A673 (cell line): ENCODE results near the gene ZNF620. TPM values are rescaled to one million over a fixed set of nuclear protein-coding genes. Genes with fewer than 3 reads are reported as not detected.
A peak's percentile ranks its signal among the peaks of the same experiment; 100 is the strongest.
"Not testable (repeated sequence)": the region's sequence is repeated elsewhere in the genome, so short reads cannot be mapped to it uniquely, and the experiment has no call there.

ENCODE experiments used
- BruUV-seq: library from RNA; stranded (reverse); fragments of 400-500 nt; replicated peaks from 2 replicates; lab custom pipeline; 2021; lab: Mats Ljungman, UMichigan
- CTCF ChIA-PET: fragments of 300-600 bp; sonication (Branson Sonifier 250); formaldehyde crosslinking; loops from one replicate; lab custom pipeline; 2022; ENCODE audit warnings: antibody characterized with exemption; lab: Charles Lee
- POLR2A ChIA-PET: fragments of 300-600 bp; sonication (Branson Sonifier 250); formaldehyde crosslinking; loops from one replicate; lab custom pipeline; 2022; ENCODE audit warnings: antibody characterized with exemption; ENCODE audit not compliant: low non-redundant PET; lab: Charles Lee
- DNase-seq: peaks from one replicate; pipeline ENCODE4 v3.0.0-alpha.2; 2015; ENCODE audit warnings: low spot score
- H3K27ac ChIP-seq: fragments of 200-600 bp; sonication (generic); 2 replicates; pipeline ENCODE4 v1.5.1; 2016; ENCODE audit warnings: mixed run types, low read depth, mild to moderate bottlenecking, mixed read lengths, antibody characterized with exemption, low read length; ENCODE audit not compliant: poor library complexity, severe bottlenecking
- H3K27me3 ChIP-seq: fragments of 200-600 bp; sonication (generic); replicated peaks from 2 replicates; pipeline ENCODE4 v1.6.1; 2017; ENCODE audit warnings: mixed run types, low read depth, mild to moderate bottlenecking, mixed read lengths, antibody characterized with exemption, low read length; ENCODE audit not compliant: insufficient read depth, poor library complexity
- H3K36me3 ChIP-seq: fragments of 200-600 bp; sonication (generic); 2 replicates; pipeline ENCODE4 v1.6.1; 2016; ENCODE audit warnings: mixed run types, mild to moderate bottlenecking, mixed read lengths, antibody characterized with exemption, low read length; ENCODE audit not compliant: insufficient read depth, poor library complexity, severe bottlenecking
- H3K4me1 ChIP-seq: fragments of 200-600 bp; sonication (generic); 2 replicates; pipeline ENCODE4 v1.6.1; 2017; ENCODE audit warnings: mixed run types, mild to moderate bottlenecking, mixed read lengths, antibody characterized with exemption, low read length; ENCODE audit not compliant: insufficient read depth, poor library complexity, severe bottlenecking
- H3K4me3 ChIP-seq: fragments of 200-600 bp; sonication (generic); 2 replicates; pipeline ENCODE4 v1.5.1; 2016; ENCODE audit warnings: low read depth, mixed run types, mild to moderate bottlenecking, mixed read lengths, low read length; ENCODE audit not compliant: poor library complexity, severe bottlenecking
- H3K9me3 ChIP-seq: fragments of 200-600 bp; sonication (generic); 2 replicates; pipeline ENCODE4 v1.6.1; 2016; ENCODE audit warnings: mixed run types, low read depth, mild to moderate bottlenecking, mixed read lengths, antibody characterized with exemption, low read length; ENCODE audit not compliant: poor library complexity, severe bottlenecking
- CTCF ChIP-seq: fragments of 300-800, 200-600 bp; sonication (generic); conservative IDR thresholded peaks from 2 replicates; pipeline ENCODE4 v1.5.1; 2017; ENCODE audit warnings: low read depth, mild to moderate bottlenecking, antibody characterized with exemption, low read length, moderate library complexity, mixed read lengths
- EZH2 ChIP-seq: fragments of 200-600 bp; sonication (generic); IDR thresholded peaks from 2 replicates; pipeline ENCODE4 v1.6.1; 2017; ENCODE audit warnings: borderline replicate concordance, low read depth, mild to moderate bottlenecking, mixed read lengths, antibody characterized with exemption, low read length; ENCODE audit not compliant: poor library complexity, severe bottlenecking
- intact Hi-C: fragments of 100-400 bp; cut with micrococcal nuclease; formaldehyde crosslinking; loops from one replicate; pipeline ENCODE4 v1.10.0; 2022; ENCODE audit not compliant: unreplicated experiment
- total RNA-seq: library from RNA; stranded (reverse); gene quantifications from 2 replicates; pipeline ENCODE4 v1.2.3, GENCODE V29; 2021

The ZNF620 gene
- total RNA-seq, 1 experiment from 2014 or later, result 7.9 TPM

GRCh38 chr3:40534283-40534682 is 28.4 kb downstream of the ZNF620 start:
- Histone ChIP-seq H3K27me3 (no peaks in the 10 kb centered on the region), H3K36me3 (peaks cover 12% of the 10 kb centered on the region), H3K9me3 (no peaks in the 10 kb centered on the region), H3K4me1 (no peaks in the 10 kb centered on the region), H3K27ac (no peak overlapping the region), H3K4me3 (no peak overlapping the region)
- POLR2A ChIA-PET, result no interaction called here
- CTCF ChIA-PET, result no interaction called here
- intact Hi-C loops, result no loop called here
- BruUV-seq, result no TSS peak
- TF ChIP-seq EZH2 (no peak), CTCF (no peak)
- DNase-seq, result no peak

GRCh38 chr3:40546816-40547215 is 41.0 kb downstream of the ZNF620 start:
- BruUV-seq, result no TSS peak
- intact Hi-C loops, result no loop called here
- peak; percentile 11 for DNase-seq
- Histone ChIP-seq H3K27ac (no peak overlapping the region), H3K4me1 (no peaks in the 10 kb centered on the region), H3K4me3 (no peak overlapping the region), H3K36me3 (no peaks in the 10 kb centered on the region), H3K9me3 (no peaks in the 10 kb centered on the region), H3K27me3 (no peaks in the 10 kb centered on the region)
- POLR2A ChIA-PET, result no interaction called here
- CTCF ChIA-PET, result no interaction called here
- TF ChIP-seq EZH2 (no peak), CTCF (no peak)

- no peak overlapping the region for H3K4me3 ChIP-seq
- H3K4me1 ChIP-seq, result no peaks in the 10 kb centered on the region
- H3K36me3 ChIP-seq, result no peaks in the 10 kb centered on the region
- CTCF ChIA-PET, result no interaction called here
- H3K27ac ChIP-seq, result no peak overlapping the region
- no TSS peak for BruUV-seq
- no peaks in the 10 kb centered on the region for H3K9me3 ChIP-seq
- no peak for TF ChIP-seq EZH2
- intact Hi-C loops, result no loop called here
- no peaks in the 10 kb centered on the region for H3K27me3 ChIP-seq
- DNase-seq, result no peak
- POLR2A ChIA-PET, result no interaction called here
Observed at GRCh38 chr3:40550167-40550566, 44.3 kb downstream of the ZNF620 start.

GRCh38 chr3:40557575-40558161 is 51.8 kb downstream of the ZNF620 start:
- Histone ChIP-seq H3K4me3 (no peak overlapping the region), H3K4me1 (no peaks in the 10 kb centered on the region), H3K9me3 (no peaks in the 10 kb centered on the region), H3K36me3 (no peaks in the 10 kb centered on the region), H3K27me3 (no peaks in the 10 kb centered on the region), H3K27ac (no peak overlapping the region)
- intact Hi-C loops, result no loop called here
- TF ChIP-seq EZH2 (no peak), CTCF (no peak)
- ChIA-PET POLR2A (no interaction called here), CTCF (no interaction called here)
- DNase-seq, result no peak
- BruUV-seq, result no TSS peak

GRCh38 chr3:40562482-40562881 is 56.6 kb downstream of the ZNF620 start:
- CTCF ChIA-PET, POLR2A ChIA-PET, intact Hi-C loops, H3K27ac ChIP-seq, DNase-seq, H3K9me3 ChIP-seq, H3K36me3 ChIP-seq, H3K4me3 ChIP-seq, H3K27me3 ChIP-seq, BruUV-seq, H3K4me1 ChIP-seq: not testable (repeated sequence)
